Pancreas (tissue), 10 donors: ENCODE data around the gene RHOH. TPM values are rescaled to one million over a fixed set of nuclear protein-coding genes. Genes with fewer than 3 reads are reported as not detected.

ENCODE experiments used
- ATAC-seq, 4 donors: fragments of 200-7000 bp; cut with Tn5 transposase; one replicate each; pipeline versions ENCODE4 v1.8.0 to v1.9.1; 2020; ENCODE audit warnings: mild to moderate bottlenecking in 4 of 4, moderate library complexity in 4 of 4
- DNase-seq, 6 donors: peaks; one replicate each; pipeline ENCODE4 v3.0.0-alpha.2; 2020
- FAIRE-seq: peaks from 2 replicates; lab custom pipeline; 2012; peaks lifted over from hg19 to GRCh38; lab: Jason Lieb, UNC
- H3K27ac ChIP-seq, 4 donors: fragments of 200-600 bp; sonication (generic); 1 replicate in 3 of 4; 2 replicates in 1 of 4; pipeline versions ENCODE4 v1.5.0 to v1.8.0; 2020
- H3K27me3 ChIP-seq, 4 donors: fragments of 200-600 bp; one replicate each; pipeline ENCODE4 v1.8.0; 2021
- H3K36me3 ChIP-seq, 3 donors: fragments of 200-600 bp; sonication (generic) in 1 of 3; one replicate each; pipeline versions ENCODE4 v1.5.0 to v1.8.0; 2020 to 2021
- H3K4me1 ChIP-seq, 3 donors: fragments of 200-600 bp; one replicate each; pipeline ENCODE4 v1.8.0; 2021
- H3K4me3 ChIP-seq, 4 donors: fragments of 200-600 bp; sonication (generic) in 2 of 4; one replicate each; pipeline versions ENCODE4 v1.5.0 to v1.8.0; 2020 to 2021
- H3K9me3 ChIP-seq, 4 donors: fragments of 200-600 bp; one replicate each; pipeline ENCODE4 v1.8.0; 2021
- CTCF ChIP-seq, 4 donors: fragments of 200-600 bp; sonication (generic) in 3 of 4; IDR thresholded peaks; one replicate each; pipeline versions ENCODE4 v1.5.0 to v1.8.0; 2021; ENCODE audit warnings: antibody characterized with exemption in 4 of 4
- WGBS, 2 donors: extraction: QIAGEN DNeasy Blood & Tissue Kit; methylation state at CpG; one replicate each; pipeline ENCODE4 v1.1.7; 2013; 5-methylcytosine and 5-hydroxymethylcytosine counted together
- intact Hi-C, 3 donors: fragments of 100-400 bp; cut with DNase I; formaldehyde crosslinking; loops; one replicate each; pipeline versions ENCODE4 v1.11.1 to v1.14.2; 2022
- polyA plus RNA-seq, 2 donors: library from polyadenylated mRNA; stranded (reverse); fragments of 200-250 nt; gene quantifications; one replicate each; pipeline ENCODE4 v1.2.3, GENCODE V29; 2013
- total RNA-seq, 6 donors: library from RNA; stranded (reverse); fragmentation: NEBNext Ultra II Directional in 4 of 6; extraction: Animal tissue kit (Norgen Biotek cat#: 25700) in 4 of 6; gene quantifications; one replicate each; pipeline versions ENCODE4 v1.2.1 to v1.2.4, GENCODE V29; 2021 to 2023
- donor health status: healthy with polysubstance abuse.
- donor health status: DM: no; HTN: no; CAD: no; lungs with moderate emphysema.
- donor health status: DM: no; HTN: no; CAD: no.
- donor health status: control.
- donor health status: control.
- donor health status: Bipolar disorder and iron deficiency.
- donor health status: DM: yes; HTN: yes; CAD: no.
- donor health status: DM: no; HTN: no; CAD: no.
- donor health status: DM: no; HTN: no; CAD: no.
- donor health status: DM: yes; HTN: yes; CAD: no.

The RHOH gene
- total and polyA plus RNA-seq, 8 donors, result 0.08 to 1.8 (median 0.49) TPM

- no peaks in the 10 kb centered on the region for H3K9me3 ChIP-seq
- no peaks in the 10 kb centered on the region for H3K27me3 ChIP-seq
- DNase-seq (no peak), FAIRE-seq (no peak), ATAC-seq (no peak)
- TF ChIP-seq CTCF (IDR thresholded peaks at IDR 0.05), result no peak
- no peak overlapping the region for H3K27ac ChIP-seq
- no peak overlapping the region for H3K4me3 ChIP-seq
- H3K4me1 ChIP-seq, result no peaks in the 10 kb centered on the region
- 83 to 94% methylated on average over 3 of the region's 3 CpGs for WGBS, 2 donors
- intact Hi-C loops, result no loop called here
- no peaks in the 10 kb centered on the region for H3K36me3 ChIP-seq
Measured at GRCh38 chr4:40202474-40202873, 5.6 kb downstream of the RHOH start.

- FAIRE-seq (no peak), DNase-seq (no peak), ATAC-seq (no peak)
- no peak for TF ChIP-seq CTCF (IDR thresholded peaks at IDR 0.05)
- Histone ChIP-seq H3K36me3 (no peaks in the 10 kb centered on the region), H3K4me3 (no peak overlapping the region), H3K27me3 (no peaks in the 10 kb centered on the region), H3K9me3 (no peaks in the 10 kb centered on the region), H3K4me1 (no peaks in the 10 kb centered on the region), H3K27ac (peak overlapping the region in 1 of 4 donors; percentile 21)
- intact Hi-C loops, result no loop called here
- 87 to 89% methylated on average over 9 of the region's 9 CpGs for WGBS, 2 donors
Measured at GRCh38 chr4:40204507-40205258, 7.9 kb downstream of the RHOH start.

GRCh38 chr4:40205259-40206198 lies 8.7 kb downstream of the RHOH start:
- 81 to 86% methylated on average over 6 of the region's 6 CpGs for WGBS, 2 donors
- ATAC-seq (peak in 2 of 4 donors; percentile 53 to 75), FAIRE-seq (no peak)

GRCh38 chr4:40206426-40206825 lies 9.6 kb downstream of the RHOH start:
- FAIRE-seq (no peak), ATAC-seq (peak in 1 of 4 donors; percentile 29), DNase-seq (no peak)
- no peak for TF ChIP-seq CTCF (IDR thresholded peaks at IDR 0.05)
- Histone ChIP-seq H3K27me3 (no peaks in the 10 kb centered on the region), H3K4me3 (no peak overlapping the region), H3K4me1 (no peaks in the 10 kb centered on the region), H3K27ac (peak overlapping the region in 2 of 4 donors; percentile 21 to 44), H3K36me3 (no peaks in the 10 kb centered on the region), H3K9me3 (no peaks in the 10 kb centered on the region)
- WGBS, 2 donors, result 68 to 78% methylated on average over 2 of the region's 2 CpGs
- intact Hi-C loops, result no loop called here

More at GRCh38 chr4:40205259-40206198, 8.7 kb downstream of the RHOH start:
- no peaks in the 10 kb centered on the region for H3K36me3 ChIP-seq
- no peaks in the 10 kb centered on the region for H3K4me1 ChIP-seq
- no peaks in the 10 kb centered on the region for H3K27me3 ChIP-seq
- peak overlapping the region in 2 of 4 donors; percentile 21 to 44 for H3K27ac ChIP-seq
- no peaks in the 10 kb centered on the region for H3K9me3 ChIP-seq
- no peak for DNase-seq
- TF ChIP-seq CTCF (IDR thresholded peaks at IDR 0.05), result no peak
- intact Hi-C loops, result no loop called here
- no peak overlapping the region for H3K4me3 ChIP-seq
